VCaP (cell line): ENCODE measurements around the gene ERCC6.

Experiments used
- H3K27ac ChIP-seq: fragments of 450-650 bp; 2 replicates; pipeline ENCODE4 v1.5.1; 2017
- CTCF ChIP-seq: fragments of 450-650 bp; conservative IDR thresholded peaks from 2 replicates; pipeline ENCODE4 v1.5.1; 2017; ENCODE audit warnings: mild to moderate bottlenecking, moderate library complexity

ERCC6 gene

GRCh38 chr10:49521062-49521461 is 17.9 kb downstream of the ERCC6 start:
- no peak for TF ChIP-seq CTCF

GRCh38 chr10:49520122-49520775 is 18.7 kb downstream of the ERCC6 start:
- no peak for TF ChIP-seq CTCF
- peak overlapping the region; percentile 22 for H3K27ac ChIP-seq

More at GRCh38 chr10:49521062-49521461, 17.9 kb downstream of the ERCC6 start:
- H3K27ac ChIP-seq = peak overlapping the region; percentile 22; the same call in 1 of the 2 replicates

GRCh38 chr10:49519717-49520116 is 19.2 kb downstream of the ERCC6 start:
- TF ChIP-seq CTCF = no peak
- no peak overlapping the region for H3K27ac ChIP-seq

- H3K27ac ChIP-seq = no peak overlapping the region
- TF ChIP-seq CTCF = peak; percentile 79
These were observed 19.8 kb downstream of the ERCC6 start for GRCh38 chr10:49518982-49519578.

- TF ChIP-seq CTCF = no peak
- H3K27ac ChIP-seq = no peak overlapping the region
These were observed 20.4 kb downstream of the ERCC6 start for GRCh38 chr10:49518566-49518965.

- no peak overlapping the region for H3K27ac ChIP-seq
- no peak for TF ChIP-seq CTCF
These were observed 22.5 kb downstream of the ERCC6 start for GRCh38 chr10:49516216-49516970.

- peak; percentile 78 for TF ChIP-seq CTCF
- peak overlapping the region; percentile 43 for H3K27ac ChIP-seq
These were observed 26.7 kb downstream of the ERCC6 start for GRCh38 chr10:49512121-49512809.
